ENCODE data around the gene TPRKB.
A peak's percentile ranks its signal among the peaks of the same experiment; 100 is the strongest.

- TF ChIP-seq FOXA1 (IDR thresholded peaks at IDR 0.05; ENCODE audit: borderline replicate concordance), result no peak
- TF ChIP-seq FUS (optimal IDR thresholded peaks at IDR 0.05; ENCODE audit: low read depth, low read length), result no peak
- no peak for TF ChIP-seq ETS1 (conservative IDR thresholded peaks at IDR 0.05; ENCODE audit: control insufficient read depth, low read depth, low read length)
- no peak for TF ChIP-seq MAX (CRISPR knock-in tag; IDR thresholded peaks at IDR 0.05)
- no peak for TF ChIP-seq MTA2 (IDR thresholded peaks at IDR 0.05; ENCODE audit: low read depth)
- no peak for TF ChIP-seq ARHGAP35 (IDR thresholded peaks at IDR 0.05; ENCODE audit: partially characterized antibody)
- no peak for TF ChIP-seq NFIC (IDR thresholded peaks at IDR 0.05)
- TF ChIP-seq ZHX1 (conservative IDR thresholded peaks at IDR 0.05; ENCODE audit: low read length), result no peak
- no peak for TF ChIP-seq HNRNPH1 (optimal IDR thresholded peaks at IDR 0.05; ENCODE audit: low read depth, low read length)
- TF ChIP-seq BRCA1 (IDR thresholded peaks at IDR 0.05), result no peak
- no peak for TF ChIP-seq BRCA1 (CRISPR knock-in tag; IDR thresholded peaks at IDR 0.05)
- peak in 1 of 3 experiments; percentile 8; a peak in 1 of 6 replicates for TF ChIP-seq CTCF (IDR thresholded peaks at IDR 0.05 in 2 of 3, conservative IDR thresholded peaks at IDR 0.05 in 1 of 3; ENCODE audit: insufficient read depth in 2 of 3, low read depth in 1 of 3, low read length in 3 of 3)
- 0 out of 2 replicates have a peak, but pooled peaks have one; percentile 14 for TF ChIP-seq EP300 (IDR thresholded peaks at IDR 0.05; ENCODE audit: low read length)
- TF ChIP-seq NRF1 (conservative IDR thresholded peaks at IDR 0.05 in 1 of 2, IDR thresholded peaks at IDR 0.05 in 1 of 2), result 0 out of 4 replicates have a peak, but pooled peaks of 1 of the 2 experiments have one; percentile 15
- TF ChIP-seq ZNF79 (CRISPR knock-in tag; IDR thresholded peaks at IDR 0.05; ENCODE audit: low read depth), result no peak
Measured at GRCh38 chr2:73716543-73717250, 20.4 kb downstream of the TPRKB start.

All from K562 (cell line).